ENCODE data around the gene NEFH. TPM values are rescaled to one million over a fixed set of nuclear protein-coding genes. Genes with fewer than 3 reads are reported as not detected.
A peak's percentile ranks its signal among the peaks of the same experiment; 100 is the strongest.

Gene NEFH
- total and polyA plus RNA-seq, 7 experiments from 2014 or later, result 0.19 to 3.2 (median 0.24) TPM

- Mint-ChIP-seq H3K9me3 (no peaks in the 10 kb centered on the region), H3K27ac (no peak overlapping the region)
- no peaks in the 10 kb centered on the region for H3K4me1 ChIP-seq (ENCODE audit: control insufficient read depth in 2 of 2, insufficient read depth in 2 of 2, low read length in 2 of 2)
Observed at GRCh38 chr22:29459773-29460172, 20.2 kb upstream of the NEFH start.

GRCh38 chr22:29461263-29461662 is 18.8 kb upstream of the NEFH start:
- H3K27ac Mint-ChIP-seq, result peak overlapping the region in 1 of 9 donors; percentile 41
- ChIA-PET CTCF (no interaction called here), POLR2A (no interaction called here)
- peaks cover 0 to 5% (median 0%) of the 10 kb centered on the region in 5 donors for H3K27me3 Mint-ChIP-seq
- no peaks in the 10 kb centered on the region for H3K4me1 ChIP-seq (ENCODE audit: control insufficient read depth in 2 of 2, insufficient read depth in 2 of 2, low read length in 2 of 2)
- H3K27ac ChIP-seq (ENCODE audit: low read depth, low read length), result no peak overlapping the region
- H3K36me3 Mint-ChIP-seq, result no peaks in the 10 kb centered on the region
- intact Hi-C loops (cut with micrococcal nuclease), result no loop called here
- H3K4me3 Mint-ChIP-seq, result no peak overlapping the region
- ATAC-seq (no peak), DNase-seq (no peak)
- H3K36me3 ChIP-seq (ENCODE audit: control insufficient read depth in 2 of 3, insufficient read depth in 3 of 3, low read length in 3 of 3), result no peaks in the 10 kb centered on the region
- no peaks in the 10 kb centered on the region for H3K27me3 ChIP-seq (ENCODE audit: control insufficient read depth in 2 of 2, insufficient read depth in 2 of 2, low read length in 2 of 2)
- no peaks in the 10 kb centered on the region for H3K9me3 Mint-ChIP-seq
- no peak overlapping the region for H3K4me3 ChIP-seq (ENCODE audit: low read length)
- H3K4me1 Mint-ChIP-seq, result peaks cover 0 to 2% (median 0%) of the 10 kb centered on the region in 7 donors
- H3K9me3 ChIP-seq (ENCODE audit: control insufficient read depth in 2 of 3, low read length in 3 of 3), result no peaks in the 10 kb centered on the region

More at GRCh38 chr22:29459773-29460172, 20.2 kb upstream of the NEFH start:
- Mint-ChIP-seq H3K36me3 (no peaks in the 10 kb centered on the region), H3K4me1 (peaks cover 0 to 2% (median 0%) of the 10 kb centered on the region in 7 donors), H3K27me3 (peaks cover 0 to 5% (median 0%) of the 10 kb centered on the region in 5 donors), H3K4me3 (no peak overlapping the region)
- H3K27me3 ChIP-seq (ENCODE audit: control insufficient read depth in 2 of 2, insufficient read depth in 2 of 2, low read length in 2 of 2), result no peaks in the 10 kb centered on the region
- ChIA-PET POLR2A (no interaction called here), CTCF (no interaction called here)
- H3K27ac ChIP-seq (ENCODE audit: low read depth, low read length), result no peak overlapping the region
- intact Hi-C loops (cut with micrococcal nuclease), result no loop called here
- DNase-seq (no peak), ATAC-seq (no peak)
- H3K36me3 ChIP-seq (ENCODE audit: control insufficient read depth in 2 of 3, insufficient read depth in 3 of 3, low read length in 3 of 3), result no peaks in the 10 kb centered on the region
- no peaks in the 10 kb centered on the region for H3K9me3 ChIP-seq (ENCODE audit: control insufficient read depth in 2 of 3, low read length in 3 of 3)
- H3K4me3 ChIP-seq (ENCODE audit: low read length), result no peak overlapping the region

GRCh38 chr22:29463629-29464028 is 16.4 kb upstream of the NEFH start:
- no peaks in the 10 kb centered on the region for H3K27me3 ChIP-seq (ENCODE audit: control insufficient read depth in 2 of 2, insufficient read depth in 2 of 2, low read length in 2 of 2)
- CTCF ChIA-PET, result no interaction called here
- Mint-ChIP-seq H3K27ac (no peak overlapping the region), H3K27me3 (peaks cover 0 to 5% (median 0%) of the 10 kb centered on the region in 5 donors), H3K36me3 (no peaks in the 10 kb centered on the region), H3K9me3 (no peaks in the 10 kb centered on the region), H3K4me1 (peaks cover 0 to under 1% (median 0%) of the 10 kb centered on the region in 7 donors), H3K4me3 (no peak overlapping the region)
- intact Hi-C loops (cut with micrococcal nuclease), result no loop called here
- H3K4me1 ChIP-seq (ENCODE audit: control insufficient read depth in 2 of 2, insufficient read depth in 2 of 2, low read length in 2 of 2), result no peaks in the 10 kb centered on the region
- no peaks in the 10 kb centered on the region for H3K9me3 ChIP-seq (ENCODE audit: control insufficient read depth in 2 of 3, low read length in 3 of 3)
- ATAC-seq (no peak), DNase-seq (no peak)
- POLR2A ChIA-PET, result no interaction called here
- H3K27ac ChIP-seq (ENCODE audit: low read depth, low read length), result no peak overlapping the region
- no peaks in the 10 kb centered on the region for H3K36me3 ChIP-seq (ENCODE audit: control insufficient read depth in 2 of 3, insufficient read depth in 3 of 3, low read length in 3 of 3)
- H3K4me3 ChIP-seq (ENCODE audit: low read length), result no peak overlapping the region

GRCh38 chr22:29464581-29464980 is 15.4 kb upstream of the NEFH start:
- Histone ChIP-seq H3K4me1 (ENCODE audit: control insufficient read depth in 2 of 2, insufficient read depth in 2 of 2, low read length in 2 of 2) (no peaks in the 10 kb centered on the region), H3K27me3 (ENCODE audit: control insufficient read depth in 2 of 2, insufficient read depth in 2 of 2, low read length in 2 of 2) (no peaks in the 10 kb centered on the region), H3K36me3 (ENCODE audit: control insufficient read depth in 2 of 3, insufficient read depth in 3 of 3, low read length in 3 of 3) (no peaks in the 10 kb centered on the region), H3K9me3 (ENCODE audit: control insufficient read depth in 2 of 3, low read length in 3 of 3) (no peaks in the 10 kb centered on the region), H3K4me3 (ENCODE audit: low read length) (no peak overlapping the region), H3K27ac (ENCODE audit: low read depth, low read length) (no peak overlapping the region)
- Mint-ChIP-seq H3K27me3 (peaks cover 0 to 8% (median 0%) of the 10 kb centered on the region in 5 donors), H3K4me1 (no peaks in the 10 kb centered on the region), H3K36me3 (no peaks in the 10 kb centered on the region), H3K4me3 (no peak overlapping the region), H3K27ac (no peak overlapping the region), H3K9me3 (no peaks in the 10 kb centered on the region)
- ATAC-seq (no peak), DNase-seq (no peak)
- ChIA-PET CTCF (no interaction called here), POLR2A (no interaction called here)
- intact Hi-C loops (cut with micrococcal nuclease), result no loop called here

GRCh38 chr22:29469755-29470154 is 10.3 kb upstream of the NEFH start:
- no peaks in the 10 kb centered on the region for H3K4me1 ChIP-seq (ENCODE audit: control insufficient read depth in 2 of 2, insufficient read depth in 2 of 2, low read length in 2 of 2)
- DNase-seq (no peak), ATAC-seq (no peak)
- intact Hi-C loops (cut with micrococcal nuclease), result no loop called here
- ChIA-PET POLR2A (no interaction called here), CTCF (no interaction called here)
- H3K27ac Mint-ChIP-seq, result no peak overlapping the region
- H3K36me3 Mint-ChIP-seq, result no peaks in the 10 kb centered on the region
- H3K27me3 ChIP-seq (ENCODE audit: control insufficient read depth in 2 of 2, insufficient read depth in 2 of 2, low read length in 2 of 2), result no peaks in the 10 kb centered on the region
- H3K27ac ChIP-seq (ENCODE audit: low read depth, low read length), result no peak overlapping the region
- peak overlapping the region in 8 of 10 donors; percentile 23 to 81 (median 66) for H3K4me3 Mint-ChIP-seq
- no peaks in the 10 kb centered on the region for H3K9me3 ChIP-seq (ENCODE audit: control insufficient read depth in 2 of 3, low read length in 3 of 3)
- H3K4me3 ChIP-seq (ENCODE audit: low read length), result peak overlapping the region; percentile 27
- no peaks in the 10 kb centered on the region for H3K9me3 Mint-ChIP-seq
- H3K36me3 ChIP-seq (ENCODE audit: control insufficient read depth in 2 of 3, insufficient read depth in 3 of 3, low read length in 3 of 3), result no peaks in the 10 kb centered on the region
- peaks cover 0 to 6% (median 2%) of the 10 kb centered on the region in 7 donors for H3K4me1 Mint-ChIP-seq
- H3K27me3 Mint-ChIP-seq, result peaks cover 4 to 19% (median 10%) of the 10 kb centered on the region in 5 donors

- H3K36me3 Mint-ChIP-seq, result no peaks in the 10 kb centered on the region
- H3K9me3 Mint-ChIP-seq, result no peaks in the 10 kb centered on the region
- H3K27ac Mint-ChIP-seq, result peak overlapping the region in 3 of 9 donors; percentile 18 to 62 (median 19)
- peaks cover 4 to 22% (median 11%) of the 10 kb centered on the region in 5 donors for H3K27me3 Mint-ChIP-seq
- ATAC-seq (peak; percentile 97), DNase-seq (peak; percentile 42 to 84 (median 67))
- no peaks in the 10 kb centered on the region for H3K4me1 ChIP-seq (ENCODE audit: control insufficient read depth in 2 of 2, insufficient read depth in 2 of 2, low read length in 2 of 2)
- peaks cover 0 to 6% (median 2%) of the 10 kb centered on the region in 7 donors for H3K4me1 Mint-ChIP-seq
- no peaks in the 10 kb centered on the region for H3K27me3 ChIP-seq (ENCODE audit: control insufficient read depth in 2 of 2, insufficient read depth in 2 of 2, low read length in 2 of 2)
- no peaks in the 10 kb centered on the region for H3K36me3 ChIP-seq (ENCODE audit: control insufficient read depth in 2 of 3, insufficient read depth in 3 of 3, low read length in 3 of 3)
- ChIA-PET POLR2A (no interaction called here), CTCF (no interaction called here)
- H3K9me3 ChIP-seq (ENCODE audit: control insufficient read depth in 2 of 3, low read length in 3 of 3), result no peaks in the 10 kb centered on the region
- H3K27ac ChIP-seq (ENCODE audit: low read depth, low read length), result no peak overlapping the region
- intact Hi-C loops (cut with micrococcal nuclease), result no loop called here
- peak overlapping the region; percentile 27 for H3K4me3 ChIP-seq (ENCODE audit: low read length)
- peak overlapping the region in 9 of 10 donors; percentile 38 to 81 (median 63) for H3K4me3 Mint-ChIP-seq
Observed at GRCh38 chr22:29470159-29470855, 9.7 kb upstream of the NEFH start.

- ChIA-PET CTCF (no interaction called here), POLR2A (no interaction called here)
- DNase-seq (no peak), ATAC-seq (no peak)
- Histone ChIP-seq H3K4me3 (ENCODE audit: low read length) (no peak overlapping the region), H3K4me1 (ENCODE audit: control insufficient read depth in 2 of 2, insufficient read depth in 2 of 2, low read length in 2 of 2) (no peaks in the 10 kb centered on the region), H3K27ac (ENCODE audit: low read depth, low read length) (no peak overlapping the region), H3K27me3 (ENCODE audit: control insufficient read depth in 2 of 2, insufficient read depth in 2 of 2, low read length in 2 of 2) (peaks cover 0 to 2% of the 10 kb centered on the region in 2 donors), H3K36me3 (ENCODE audit: control insufficient read depth in 2 of 3, insufficient read depth in 3 of 3, low read length in 3 of 3) (no peaks in the 10 kb centered on the region), H3K9me3 (ENCODE audit: control insufficient read depth in 2 of 3, low read length in 3 of 3) (no peaks in the 10 kb centered on the region)
- H3K27me3 Mint-ChIP-seq, result peaks cover 17 to 35% (median 22%) of the 10 kb centered on the region in 5 donors
- no peak overlapping the region for H3K27ac Mint-ChIP-seq
- intact Hi-C loops (cut with micrococcal nuclease), result no loop called here
- peaks cover 0 to 1% (median 0%) of the 10 kb centered on the region in 5 donors for H3K36me3 Mint-ChIP-seq
- H3K9me3 Mint-ChIP-seq, result peaks cover 0 to 1% (median 0%) of the 10 kb centered on the region in 11 donors
- peaks cover 0 to 6% (median 2%) of the 10 kb centered on the region in 7 donors for H3K4me1 Mint-ChIP-seq
- H3K4me3 Mint-ChIP-seq, result no peak overlapping the region
Observed at GRCh38 chr22:29473001-29473400, 7.0 kb upstream of the NEFH start.

Measured in naive thymus-derived CD4-positive, alpha-beta T cell (primary cell).